NCI-H1930 (cell line): ENCODE results near the gene ITLN1.
"Not testable (repeated sequence)": the region's sequence is repeated elsewhere in the genome, so short reads cannot be mapped to it uniquely, and the experiment has no call there.

Experiments
- DNase-seq, 2 experiments: peaks; one replicate each; lab custom pipeline; 2025; lab: John Stamatoyannopoulos, UW

The ITLN1 gene

GRCh38 chr1:160885042-160885441 is at the start of gene ITLN1:
Gene ITLN1 (minus strand): TSS chr1:160885180. CDS start chr1:160884877, 303 bp downstream.
- DNase-seq = no peak

DNA sequence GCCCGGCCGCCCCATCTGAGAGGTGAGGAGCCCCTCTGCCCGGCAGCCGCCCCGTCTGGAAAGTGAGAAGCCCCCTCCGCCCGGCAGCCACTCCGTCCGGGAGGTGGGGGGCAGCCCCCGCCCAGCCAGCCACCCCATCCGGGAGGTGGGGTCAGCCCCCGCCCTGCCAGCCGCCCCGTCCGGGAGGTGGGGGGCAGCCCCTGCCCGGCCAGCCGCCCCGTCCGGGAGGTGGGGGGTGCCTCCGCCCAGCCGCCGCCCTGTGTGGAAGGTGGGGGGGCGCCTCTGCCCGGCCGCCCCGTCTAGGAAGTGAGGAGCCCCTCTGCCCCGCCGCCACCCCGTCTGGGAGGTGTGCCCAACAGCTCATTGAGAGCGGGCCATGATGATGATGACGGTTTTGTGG is 48.3 kb upstream of the ITLN1 start:
- DNase-seq = not testable (repeated sequence)

DNA sequence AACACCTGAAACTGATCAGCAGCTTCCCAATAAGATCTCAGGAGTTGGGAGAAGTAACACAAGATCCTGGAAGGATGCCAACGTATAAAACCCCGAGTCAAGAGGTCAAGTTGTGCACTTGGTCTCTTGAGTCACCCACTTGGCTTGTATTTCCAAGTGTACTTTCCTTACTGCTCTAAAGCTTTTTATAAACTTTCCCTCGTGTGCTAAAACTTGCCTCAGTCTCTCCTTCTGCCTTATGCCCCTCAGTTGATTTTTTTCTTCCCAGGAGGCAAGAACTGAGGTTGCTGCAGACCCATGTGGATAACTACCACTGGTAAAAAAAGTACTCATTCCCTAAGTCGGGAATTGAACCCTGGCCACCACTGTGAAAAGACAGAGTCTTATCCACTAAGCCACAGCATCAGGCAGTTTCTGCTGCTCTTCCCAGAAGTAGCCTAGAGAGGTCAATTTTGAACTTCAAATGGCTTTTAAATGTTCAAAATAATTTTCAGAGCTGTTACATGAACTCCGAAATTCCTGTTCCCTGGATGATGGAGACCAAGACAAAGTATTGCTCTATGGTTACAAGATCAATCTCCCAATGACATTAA is 40.8 kb upstream of the ITLN1 start:
- no peak for DNase-seq

GRCh38 chr1:160924791-160925651 is 40.0 kb upstream of the ITLN1 start:
- DNase-seq = no peak

GRCh38 chr1:160916666-160917065 is 31.7 kb upstream of the ITLN1 start:
- DNase-seq = no peak

DNA sequence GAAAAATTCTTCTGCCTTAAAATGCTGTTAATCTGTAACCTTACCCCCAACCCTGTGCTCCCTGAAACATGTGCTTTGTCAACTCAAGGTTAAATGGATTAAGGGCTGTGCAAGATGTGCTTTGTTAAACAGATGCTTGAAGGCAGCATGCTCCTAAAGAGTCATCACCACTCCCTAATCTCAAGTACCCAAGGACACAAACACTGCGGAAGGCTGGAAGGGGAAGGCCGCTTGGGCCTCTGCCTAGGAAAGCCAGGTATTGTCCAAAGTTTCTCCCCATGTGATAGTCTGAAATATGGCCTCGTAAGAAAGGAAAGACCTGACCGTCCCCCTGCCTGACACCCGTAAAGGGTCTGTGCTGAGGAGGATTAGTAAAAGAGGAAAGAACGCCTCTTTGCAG is 28.2 kb upstream of the ITLN1 start:
- not testable (repeated sequence) for DNase-seq

DNA sequence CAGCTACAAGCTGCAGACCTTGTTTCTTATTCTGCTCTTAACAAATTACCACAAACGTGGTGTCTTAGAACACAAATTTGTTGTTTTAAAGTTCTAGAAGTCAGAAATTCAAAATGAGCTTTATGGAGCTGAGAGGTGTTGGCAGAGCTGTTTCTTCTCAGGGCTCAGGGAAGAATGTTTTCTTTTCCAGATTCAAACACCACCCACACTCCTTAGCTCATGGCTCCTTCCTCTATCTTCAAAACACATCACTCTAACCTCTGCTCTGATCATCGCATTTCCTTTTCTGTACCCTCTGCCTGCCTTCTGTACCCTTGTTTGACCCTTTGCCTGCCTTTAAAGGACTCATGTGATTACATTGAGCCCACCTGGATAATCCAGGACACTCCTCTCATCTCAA is 26.9 kb upstream of the ITLN1 start:
- DNase-seq = no peak

DNA sequence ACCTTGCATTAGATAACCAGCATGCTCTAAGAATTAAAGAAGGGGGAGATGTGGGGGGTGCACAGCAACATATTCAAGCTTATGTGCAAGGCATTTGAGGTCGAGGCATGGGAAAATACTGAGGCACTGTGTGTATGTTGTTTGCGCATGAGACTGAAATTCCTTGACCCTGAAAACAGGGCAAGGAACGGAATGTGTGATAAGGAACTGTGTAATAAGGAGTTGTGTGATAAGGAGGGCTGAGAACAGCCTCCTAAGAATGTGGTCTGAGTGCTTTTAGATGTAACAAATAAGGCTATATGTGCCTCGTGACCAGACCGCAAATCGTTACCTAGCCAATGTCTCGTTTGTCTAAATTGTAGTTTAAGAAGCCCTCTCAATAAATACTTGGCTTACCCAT is 26.5 kb upstream of the ITLN1 start:
- DNase-seq = no peak

DNA sequence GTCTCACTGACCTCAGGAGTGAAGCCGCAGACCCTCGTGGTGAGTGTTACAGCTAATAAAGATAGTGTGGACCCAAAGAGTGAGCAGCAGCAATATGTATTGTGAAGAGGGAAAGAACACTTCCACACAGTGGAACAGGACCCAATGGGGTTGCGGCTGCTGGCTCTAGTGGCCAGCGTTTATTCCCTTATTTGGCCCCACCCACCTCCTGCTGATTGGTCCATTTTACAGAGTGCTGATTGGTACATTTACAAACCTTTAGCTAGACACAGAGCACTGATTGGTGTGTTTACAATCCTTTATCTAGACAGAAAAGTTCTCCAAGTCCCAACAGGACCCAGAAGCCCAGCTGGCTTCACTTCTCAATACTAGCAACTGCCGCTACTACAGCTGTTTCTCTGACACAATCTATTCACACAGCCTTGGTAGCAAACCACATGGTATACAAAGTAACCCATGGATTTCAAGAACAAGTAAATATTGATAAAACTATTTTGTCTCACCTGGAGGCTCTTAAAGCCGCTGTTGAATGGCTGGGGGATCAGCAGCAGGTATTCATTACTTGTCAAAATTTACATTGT is 25.3 kb upstream of the ITLN1 start:
- no peak for DNase-seq

DNA sequence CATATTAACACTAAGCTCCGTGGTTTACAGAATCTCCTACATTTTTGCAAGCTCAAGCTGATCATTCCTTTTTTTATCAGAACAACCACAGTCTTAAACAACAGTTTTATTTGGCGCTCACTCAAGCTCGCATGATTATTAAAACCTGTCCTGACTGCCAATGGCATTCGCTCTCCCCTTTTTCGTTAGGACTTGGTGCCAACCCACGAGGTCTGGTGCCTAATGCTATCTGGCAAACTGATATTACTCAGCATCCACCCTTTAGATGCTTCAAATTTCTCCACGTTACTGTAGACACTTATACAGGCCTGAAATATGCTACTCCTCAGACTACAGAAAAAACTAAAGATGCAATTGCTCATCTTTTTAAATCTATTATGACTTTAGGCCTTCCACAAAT is 23.0 kb upstream of the ITLN1 start:
- DNase-seq = no peak

- DNase-seq = no peak
These were observed 20.6 kb upstream of the ITLN1 start for GRCh38 chr1:160905617-160905989.

- DNase-seq = no peak
These were observed 20.0 kb upstream of the ITLN1 start for GRCh38 chr1:160904783-160905616.

- not testable (repeated sequence) for DNase-seq
These were observed 17.3 kb upstream of the ITLN1 start for GRCh38 chr1:160902251-160902650.

- no peak for DNase-seq
These were observed 16.8 kb upstream of the ITLN1 start for GRCh38 chr1:160901768-160902167.

- not testable (repeated sequence) for DNase-seq
These were observed 15.7 kb upstream of the ITLN1 start for GRCh38 chr1:160900683-160901082.

GRCh38 chr1:160894368-160895135 is 9.6 kb upstream of the ITLN1 start:
- DNase-seq = not testable (repeated sequence)

DNA sequence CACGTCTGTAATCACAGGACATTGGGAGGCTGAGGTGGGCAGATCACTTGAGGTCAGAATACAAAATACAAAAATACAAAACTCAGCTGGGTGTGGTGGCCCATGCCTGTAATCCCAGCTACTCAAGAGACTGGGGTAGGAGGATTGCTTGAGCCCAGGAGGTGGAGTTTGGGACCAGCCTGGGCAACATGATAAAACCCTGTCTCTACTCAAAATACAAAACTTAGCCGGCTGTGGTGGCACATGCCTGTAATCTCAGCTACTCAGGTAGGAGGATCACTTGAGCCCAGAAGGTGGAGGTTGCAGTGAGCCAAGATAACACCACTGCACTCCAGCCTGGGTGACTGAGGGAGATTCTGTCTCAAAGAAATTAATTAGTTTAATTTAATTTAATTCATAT is 6.5 kb upstream of the ITLN1 start:
- DNase-seq = no peak

GRCh38 chr1:160888926-160889325 is 3.9 kb upstream of the ITLN1 start:
- no peak for DNase-seq

DNA sequence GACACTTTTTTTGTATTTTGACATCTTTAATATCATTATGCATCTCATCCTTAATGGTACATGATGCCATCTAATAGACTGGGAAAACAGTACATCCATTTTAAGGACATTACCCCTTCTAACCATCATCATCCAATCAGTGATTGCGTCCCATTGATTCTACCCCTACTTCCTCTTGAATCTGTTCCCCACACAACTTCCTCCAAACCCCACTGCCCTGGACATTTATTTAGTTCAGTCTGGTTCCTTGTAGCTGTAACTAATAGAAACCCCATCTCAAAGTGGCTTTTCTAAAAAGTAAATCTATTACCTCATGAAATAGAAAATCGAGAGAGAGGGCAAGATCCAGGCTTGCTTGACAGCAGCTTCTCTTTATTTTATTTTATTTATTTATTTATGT is 2.1 kb upstream of the ITLN1 start:
- no peak for DNase-seq

DNA sequence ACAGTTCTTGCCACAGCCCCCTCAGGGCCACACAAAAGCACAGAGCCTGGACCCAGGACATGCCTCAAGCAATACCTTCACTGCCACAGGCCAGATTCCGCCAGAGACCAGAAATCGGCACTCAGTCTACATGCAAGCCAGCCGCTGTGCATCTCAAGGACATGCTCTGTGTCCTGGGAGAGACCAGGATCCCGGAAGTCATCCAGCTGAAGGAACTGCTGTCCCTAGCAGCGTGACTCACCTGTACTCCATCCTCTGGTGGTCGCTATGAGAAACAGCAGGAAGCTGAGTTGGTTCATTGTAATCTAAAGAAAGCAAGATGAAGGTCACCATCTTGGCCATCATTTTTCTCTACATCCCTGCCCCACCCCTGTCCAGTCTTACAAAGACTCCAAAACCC is 401 bp downstream of the ITLN1 start:
- DNase-seq = no peak
